Measurements from ENCODE around the gene ADARB1.

Gene ADARB1

DNA sequence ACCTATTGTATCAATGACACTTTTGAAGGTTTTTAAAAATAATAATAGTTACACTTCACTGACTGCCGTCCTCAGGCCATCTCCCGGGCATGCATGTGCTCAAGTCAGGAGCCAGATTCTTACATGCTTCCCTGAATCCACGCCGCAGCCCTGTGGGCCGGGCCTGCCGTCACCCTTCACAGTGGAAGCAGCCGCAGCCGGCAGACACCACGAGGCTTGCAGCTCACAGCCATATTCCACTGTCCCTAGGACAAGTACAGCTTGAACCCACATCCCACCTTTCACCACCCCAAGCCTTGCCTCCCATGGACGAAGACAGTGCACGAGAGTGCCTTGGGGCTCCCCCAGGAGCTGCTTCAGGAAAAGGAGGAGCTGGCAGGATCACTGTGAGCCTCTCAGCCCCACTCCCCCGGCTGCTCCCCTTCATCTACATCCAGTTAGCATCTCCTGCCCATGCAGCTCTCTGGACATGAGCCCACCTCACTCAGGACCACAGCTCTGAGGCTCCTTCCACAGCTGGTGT lies 136.1 kb downstream of the ADARB1 start:
- no peak for ATAC-seq

DNA sequence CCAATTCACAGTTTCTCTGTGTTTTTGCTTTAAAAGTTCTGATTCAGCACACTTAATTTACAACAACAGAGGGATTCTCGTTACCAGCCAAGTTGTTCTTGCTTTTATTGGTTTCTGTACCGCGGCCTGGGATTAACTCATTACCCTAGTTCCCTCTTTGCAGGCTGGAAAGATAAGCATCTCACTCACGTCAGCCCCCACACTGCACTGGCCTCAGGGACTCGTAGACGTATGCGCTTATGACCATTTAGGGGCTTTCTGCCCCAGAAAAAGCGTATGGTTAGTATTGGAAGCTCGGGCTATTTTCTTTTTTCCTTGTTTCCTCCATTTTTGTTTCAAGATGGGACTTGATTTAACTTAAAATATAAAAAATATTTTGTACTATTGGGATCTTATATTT lies 137.3 kb downstream of the ADARB1 start:
- TF ChIP-seq ZNF70 (CRISPR knock-in tag; IDR thresholded peaks at IDR 0.05) (no peak), ZC3H10 (CRISPR knock-in tag; IDR thresholded peaks at IDR 0.05) (no peak), CSDC2 (CRISPR knock-in tag; IDR thresholded peaks at IDR 0.05) (no peak), ZFP3 (CRISPR knock-in tag; IDR thresholded peaks at IDR 0.05) (no peak), ISL1 (CRISPR knock-in tag; IDR thresholded peaks at IDR 0.05) (no peak), BACH2 (CRISPR knock-in tag; IDR thresholded peaks at IDR 0.05; ENCODE audit: borderline replicate concordance) (no peak), ESRRG (CRISPR knock-in tag; IDR thresholded peaks at IDR 0.05) (no peak), TOX (CRISPR knock-in tag; IDR thresholded peaks at IDR 0.05; ENCODE audit: borderline replicate concordance) (no peak), ZNF8 (CRISPR knock-in tag; IDR thresholded peaks at IDR 0.05) (no peak)
- TF ChIP-seq, protein P1, sequence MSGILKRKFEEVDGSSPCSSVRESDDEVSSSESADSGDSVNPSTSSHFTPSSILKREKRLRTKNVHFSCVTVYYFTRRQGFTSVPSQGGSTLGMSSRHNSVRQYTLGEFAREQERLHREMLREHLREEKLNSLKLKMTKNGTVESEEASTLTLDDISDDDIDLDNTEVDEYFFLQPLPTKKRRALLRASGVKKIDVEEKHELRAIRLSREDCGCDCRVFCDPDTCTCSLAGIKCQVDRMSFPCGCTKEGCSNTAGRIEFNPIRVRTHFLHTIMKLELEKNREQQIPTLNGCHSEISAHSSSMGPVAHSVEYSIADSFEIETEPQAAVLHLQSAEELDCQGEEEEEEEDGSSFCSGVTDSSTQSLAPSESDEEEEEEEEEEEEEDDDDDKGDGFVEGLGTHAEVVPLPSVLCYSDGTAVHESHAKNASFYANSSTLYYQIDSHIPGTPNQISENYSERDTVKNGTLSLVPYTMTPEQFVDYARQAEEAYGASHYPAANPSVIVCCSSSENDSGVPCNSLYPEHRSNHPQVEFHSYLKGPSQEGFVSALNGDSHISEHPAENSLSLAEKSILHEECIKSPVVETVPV (CRISPR knock-in tag; IDR thresholded peaks at IDR 0.05): no peak
- TF ChIP-seq, protein P2, sequence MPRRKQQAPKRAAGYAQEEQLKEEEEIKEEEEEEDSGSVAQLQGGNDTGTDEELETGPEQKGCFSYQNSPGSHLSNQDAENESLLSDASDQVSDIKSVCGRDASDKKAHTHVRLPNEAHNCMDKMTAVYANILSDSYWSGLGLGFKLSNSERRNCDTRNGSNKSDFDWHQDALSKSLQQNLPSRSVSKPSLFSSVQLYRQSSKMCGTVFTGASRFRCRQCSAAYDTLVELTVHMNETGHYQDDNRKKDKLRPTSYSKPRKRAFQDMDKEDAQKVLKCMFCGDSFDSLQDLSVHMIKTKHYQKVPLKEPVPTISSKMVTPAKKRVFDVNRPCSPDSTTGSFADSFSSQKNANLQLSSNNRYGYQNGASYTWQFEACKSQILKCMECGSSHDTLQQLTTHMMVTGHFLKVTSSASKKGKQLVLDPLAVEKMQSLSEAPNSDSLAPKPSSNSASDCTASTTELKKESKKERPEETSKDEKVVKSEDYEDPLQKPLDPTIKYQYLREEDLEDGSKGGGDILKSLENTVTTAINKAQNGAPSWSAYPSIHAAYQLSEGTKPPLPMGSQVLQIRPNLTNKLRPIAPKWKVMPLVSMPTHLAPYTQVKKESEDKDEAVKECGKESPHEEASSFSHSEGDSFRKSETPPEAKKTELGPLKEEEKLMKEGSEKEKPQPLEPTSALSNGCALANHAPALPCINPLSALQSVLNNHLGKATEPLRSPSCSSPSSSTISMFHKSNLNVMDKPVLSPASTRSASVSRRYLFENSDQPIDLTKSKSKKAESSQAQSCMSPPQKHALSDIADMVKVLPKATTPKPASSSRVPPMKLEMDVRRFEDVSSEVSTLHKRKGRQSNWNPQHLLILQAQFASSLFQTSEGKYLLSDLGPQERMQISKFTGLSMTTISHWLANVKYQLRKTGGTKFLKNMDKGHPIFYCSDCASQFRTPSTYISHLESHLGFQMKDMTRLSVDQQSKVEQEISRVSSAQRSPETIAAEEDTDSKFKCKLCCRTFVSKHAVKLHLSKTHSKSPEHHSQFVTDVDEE (CRISPR knock-in tag; IDR thresholded peaks at IDR 0.05): no peak
- ATAC-seq: no peak

More for the DNA sequence above, 136.1 kb downstream of the ADARB1 start:
- TF ChIP-seq RARB (CRISPR knock-in tag; IDR thresholded peaks at IDR 0.05): no peak
- TF ChIP-seq, protein P3, sequence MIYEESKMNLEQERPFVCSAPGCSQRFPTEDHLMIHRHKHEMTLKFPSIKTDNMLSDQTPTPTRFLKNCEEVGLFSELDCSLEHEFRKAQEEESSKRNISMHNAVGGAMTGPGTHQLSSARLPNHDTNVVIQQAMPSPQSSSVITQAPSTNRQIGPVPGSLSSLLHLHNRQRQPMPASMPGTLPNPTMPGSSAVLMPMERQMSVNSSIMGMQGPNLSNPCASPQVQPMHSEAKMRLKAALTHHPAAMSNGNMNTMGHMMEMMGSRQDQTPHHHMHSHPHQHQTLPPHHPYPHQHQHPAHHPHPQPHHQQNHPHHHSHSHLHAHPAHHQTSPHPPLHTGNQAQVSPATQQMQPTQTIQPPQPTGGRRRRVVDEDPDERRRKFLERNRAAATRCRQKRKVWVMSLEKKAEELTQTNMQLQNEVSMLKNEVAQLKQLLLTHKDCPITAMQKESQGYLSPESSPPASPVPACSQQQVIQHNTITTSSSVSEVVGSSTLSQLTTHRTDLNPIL (CRISPR knock-in tag; IDR thresholded peaks at IDR 0.05; ENCODE audit: low read depth): no peak
- no peak for TF ChIP-seq SNAI2 (CRISPR knock-in tag; IDR thresholded peaks at IDR 0.05)
- TF ChIP-seq BACH2 (CRISPR knock-in tag; IDR thresholded peaks at IDR 0.05; ENCODE audit: borderline replicate concordance): no peak
- TF ChIP-seq TCF4 (CRISPR knock-in tag; IDR thresholded peaks at IDR 0.05; ENCODE audit: borderline replicate concordance): no peak
- no peak for TF ChIP-seq PPARA (CRISPR knock-in tag; IDR thresholded peaks at IDR 0.05; ENCODE audit: borderline replicate concordance)

DNA sequence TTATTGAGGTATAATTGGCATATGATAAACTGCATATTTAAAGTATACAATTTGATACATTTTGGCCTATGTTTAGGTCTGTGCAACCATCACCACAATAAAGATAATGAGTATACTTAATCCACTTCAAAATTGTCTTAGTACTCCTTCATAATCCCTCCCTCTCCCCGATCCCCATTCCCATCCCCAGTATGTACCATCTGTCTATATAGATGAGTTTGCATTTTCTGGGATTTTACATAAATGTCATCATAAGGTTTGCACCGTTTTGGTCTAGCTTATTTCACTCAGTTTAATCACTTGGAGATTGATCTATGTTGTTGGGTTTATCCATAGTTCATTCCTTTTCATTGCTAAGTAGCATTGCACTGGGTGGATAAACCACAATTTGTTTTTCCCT lies 139.0 kb downstream of the ADARB1 start:
- TF ChIP-seq TOX (CRISPR knock-in tag; IDR thresholded peaks at IDR 0.05; ENCODE audit: borderline replicate concordance) (no peak), ISL1 (CRISPR knock-in tag; IDR thresholded peaks at IDR 0.05) (no peak), ZC3H10 (CRISPR knock-in tag; IDR thresholded peaks at IDR 0.05) (no peak), RARB (CRISPR knock-in tag; IDR thresholded peaks at IDR 0.05) (no peak), ZNF70 (CRISPR knock-in tag; IDR thresholded peaks at IDR 0.05) (no peak), ARNTL (CRISPR knock-in tag; IDR thresholded peaks at IDR 0.05; ENCODE audit: borderline replicate concordance, low read depth) (no peak), ZNF565 (CRISPR knock-in tag; conservative IDR thresholded peaks at IDR 0.05; ENCODE audit: low read depth) (no peak), ZNF8 (CRISPR knock-in tag; IDR thresholded peaks at IDR 0.05) (no peak), ZFP3 (CRISPR knock-in tag; IDR thresholded peaks at IDR 0.05) (no peak), PPARA (CRISPR knock-in tag; IDR thresholded peaks at IDR 0.05; ENCODE audit: borderline replicate concordance) (no peak), SNAI2 (CRISPR knock-in tag; IDR thresholded peaks at IDR 0.05) (no peak), OSR1 (CRISPR knock-in tag; IDR thresholded peaks at IDR 0.05) (no peak)
- TF ChIP-seq, protein P3 (CRISPR knock-in tag; IDR thresholded peaks at IDR 0.05; ENCODE audit: low read depth): no peak
- TF ChIP-seq, protein P1 (CRISPR knock-in tag; IDR thresholded peaks at IDR 0.05): no peak
- no peak for ATAC-seq

DNA sequence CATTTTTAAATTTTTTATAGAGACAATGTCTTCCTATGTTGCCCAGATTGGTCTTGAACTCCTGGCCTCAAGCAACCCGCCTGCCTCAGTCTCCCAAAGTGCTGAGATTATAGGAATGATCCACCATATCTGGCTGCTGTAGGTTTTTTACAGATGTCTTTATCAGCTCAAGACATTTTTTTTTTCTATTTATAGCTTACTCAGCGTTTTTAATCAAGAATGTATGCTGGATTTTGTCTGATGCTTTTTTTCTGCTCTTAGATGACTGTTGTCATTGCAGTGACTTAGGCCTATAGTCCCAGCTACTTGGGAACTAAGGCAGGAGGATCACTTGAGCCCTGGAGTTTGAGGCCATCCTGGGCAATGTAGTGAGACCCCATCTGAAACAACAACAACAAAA lies 140.8 kb downstream of the ADARB1 start:
- ATAC-seq: no peak
- TF ChIP-seq TOX (CRISPR knock-in tag; IDR thresholded peaks at IDR 0.05; ENCODE audit: borderline replicate concordance): no peak
- no peak for TF ChIP-seq ZC3H10 (CRISPR knock-in tag; IDR thresholded peaks at IDR 0.05)
- no peak for TF ChIP-seq SNAI2 (CRISPR knock-in tag; IDR thresholded peaks at IDR 0.05)
- TF ChIP-seq ZNF8 (CRISPR knock-in tag; IDR thresholded peaks at IDR 0.05): no peak
- TF ChIP-seq ARNTL (CRISPR knock-in tag; IDR thresholded peaks at IDR 0.05; ENCODE audit: borderline replicate concordance, low read depth): no peak
- no peak for TF ChIP-seq ESRRG (CRISPR knock-in tag; IDR thresholded peaks at IDR 0.05)
- no peak for TF ChIP-seq CSDC2 (CRISPR knock-in tag; IDR thresholded peaks at IDR 0.05)
